ENCODE measurements around the gene ADCY7. TPM values are rescaled to one million over a fixed set of nuclear protein-coding genes. Genes with fewer than 3 reads are reported as not detected.
A peak's percentile ranks its signal among the peaks of the same experiment; 100 is the strongest.

Gene ADCY7
- total RNA-seq, 4 donors from 2014 or later, result 15.0 to 23.3 (median 16.9) TPM

- no peaks in the 10 kb centered on the region for H3K9me3 ChIP-seq
- H3K4me3 ChIP-seq, result peak overlapping the region; percentile 14
- no peak for DNase-seq (ENCODE audit: low spot score in 2 of 2)
- 59% methylated on average over 2 of the region's 7 CpGs for WGBS
- no peak for TF ChIP-seq EP300 (IDR thresholded peaks at IDR 0.05)
- TF ChIP-seq POLR2A (IDR thresholded peaks at IDR 0.05), result no peak
- no peak for TF ChIP-seq POLR2AphosphoS5 (IDR thresholded peaks at IDR 0.05)
- TF ChIP-seq, protein P1, sequence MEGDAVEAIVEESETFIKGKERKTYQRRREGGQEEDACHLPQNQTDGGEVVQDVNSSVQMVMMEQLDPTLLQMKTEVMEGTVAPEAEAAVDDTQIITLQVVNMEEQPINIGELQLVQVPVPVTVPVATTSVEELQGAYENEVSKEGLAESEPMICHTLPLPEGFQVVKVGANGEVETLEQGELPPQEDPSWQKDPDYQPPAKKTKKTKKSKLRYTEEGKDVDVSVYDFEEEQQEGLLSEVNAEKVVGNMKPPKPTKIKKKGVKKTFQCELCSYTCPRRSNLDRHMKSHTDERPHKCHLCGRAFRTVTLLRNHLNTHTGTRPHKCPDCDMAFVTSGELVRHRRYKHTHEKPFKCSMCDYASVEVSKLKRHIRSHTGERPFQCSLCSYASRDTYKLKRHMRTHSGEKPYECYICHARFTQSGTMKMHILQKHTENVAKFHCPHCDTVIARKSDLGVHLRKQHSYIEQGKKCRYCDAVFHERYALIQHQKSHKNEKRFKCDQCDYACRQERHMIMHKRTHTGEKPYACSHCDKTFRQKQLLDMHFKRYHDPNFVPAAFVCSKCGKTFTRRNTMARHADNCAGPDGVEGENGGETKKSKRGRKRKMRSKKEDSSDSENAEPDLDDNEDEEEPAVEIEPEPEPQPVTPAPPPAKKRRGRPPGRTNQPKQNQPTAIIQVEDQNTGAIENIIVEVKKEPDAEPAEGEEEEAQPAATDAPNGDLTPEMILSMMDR (IDR thresholded peaks at IDR 0.05), result no peak
- H3K36me3 ChIP-seq, result no peaks in the 10 kb centered on the region
- no peaks in the 10 kb centered on the region for H3K27me3 ChIP-seq
- H3K4me1 ChIP-seq, result peaks cover 38% of the 10 kb centered on the region
- H3K27ac ChIP-seq, result peak overlapping the region; percentile 70
These were observed 15.7 kb downstream of the ADCY7 start for GRCh38 chr16:50282010-50282538.

- Histone ChIP-seq H3K36me3 (peaks cover 2% of the 10 kb centered on the region), H3K4me3 (no peak overlapping the region), H3K4me1 (peaks cover 38% of the 10 kb centered on the region), H3K9me3 (no peaks in the 10 kb centered on the region), H3K27ac (peak overlapping the region; percentile 38), H3K27me3 (no peaks in the 10 kb centered on the region)
- WGBS, result 87% methylated on average over 8 of the region's 9 CpGs
- DNase-seq (ENCODE audit: low spot score in 2 of 2), result no peak
- TF ChIP-seq EP300 (IDR thresholded peaks at IDR 0.05), result no peak
- no peak for TF ChIP-seq POLR2A (IDR thresholded peaks at IDR 0.05)
- no peak for TF ChIP-seq POLR2AphosphoS5 (IDR thresholded peaks at IDR 0.05)
- TF ChIP-seq, protein P1 (IDR thresholded peaks at IDR 0.05), result no peak
These were observed 16.7 kb downstream of the ADCY7 start for GRCh38 chr16:50282955-50283631.

DNA sequence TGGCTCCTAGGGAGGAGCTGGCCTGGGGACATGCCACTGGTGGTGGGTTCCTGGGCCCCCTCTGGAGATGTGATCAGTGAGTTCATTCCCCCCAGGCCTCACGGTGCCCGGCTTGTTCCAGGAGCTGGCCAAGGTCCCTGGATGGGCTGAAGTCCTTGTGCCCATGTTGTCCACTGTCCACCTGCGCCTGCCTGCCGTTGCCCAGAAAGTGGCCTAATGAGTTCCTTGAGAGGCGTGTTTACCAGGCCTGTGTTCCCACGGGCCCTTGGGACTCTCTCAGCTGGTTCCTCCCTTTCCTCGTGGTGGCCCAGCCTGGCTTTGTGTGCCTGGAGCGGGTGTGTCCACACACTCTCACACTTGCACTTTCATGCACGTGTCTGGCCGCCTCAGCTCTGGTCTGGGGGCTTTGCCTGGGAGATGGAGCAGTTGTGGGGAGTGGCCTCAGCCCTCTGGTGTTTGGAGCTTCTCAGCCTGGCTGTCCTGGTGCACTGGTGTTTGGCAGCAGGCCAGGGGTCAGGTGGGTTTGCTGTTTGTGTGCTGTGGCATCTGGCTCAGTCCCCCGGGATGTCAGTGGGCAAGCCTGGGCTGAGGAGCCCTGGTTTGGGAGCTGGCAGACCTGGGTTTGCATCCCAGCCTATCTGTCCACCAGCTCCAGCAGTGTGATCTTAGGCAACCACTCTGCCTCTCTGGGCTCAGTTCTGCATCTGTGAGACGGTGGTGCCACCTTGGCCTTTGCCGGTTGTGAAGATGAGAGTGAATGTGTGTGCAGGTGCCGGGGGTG is 18.0 kb downstream of the ADCY7 start:
- Histone ChIP-seq H3K27me3 (no peaks in the 10 kb centered on the region), H3K9me3 (no peaks in the 10 kb centered on the region), H3K36me3 (peaks cover 5% of the 10 kb centered on the region), H3K27ac (peak overlapping the region; percentile 32), H3K4me3 (no peak overlapping the region), H3K4me1 (peaks cover 38% of the 10 kb centered on the region)
- TF ChIP-seq POLR2AphosphoS5 (IDR thresholded peaks at IDR 0.05), result no peak
- TF ChIP-seq, protein P1 (IDR thresholded peaks at IDR 0.05), result no peak
- TF ChIP-seq EP300 (IDR thresholded peaks at IDR 0.05), result no peak
- no peak for TF ChIP-seq POLR2A (IDR thresholded peaks at IDR 0.05)
- WGBS, result 49% methylated on average over 11 of the region's 14 CpGs
- no peak for DNase-seq (ENCODE audit: low spot score in 2 of 2)

DNA sequence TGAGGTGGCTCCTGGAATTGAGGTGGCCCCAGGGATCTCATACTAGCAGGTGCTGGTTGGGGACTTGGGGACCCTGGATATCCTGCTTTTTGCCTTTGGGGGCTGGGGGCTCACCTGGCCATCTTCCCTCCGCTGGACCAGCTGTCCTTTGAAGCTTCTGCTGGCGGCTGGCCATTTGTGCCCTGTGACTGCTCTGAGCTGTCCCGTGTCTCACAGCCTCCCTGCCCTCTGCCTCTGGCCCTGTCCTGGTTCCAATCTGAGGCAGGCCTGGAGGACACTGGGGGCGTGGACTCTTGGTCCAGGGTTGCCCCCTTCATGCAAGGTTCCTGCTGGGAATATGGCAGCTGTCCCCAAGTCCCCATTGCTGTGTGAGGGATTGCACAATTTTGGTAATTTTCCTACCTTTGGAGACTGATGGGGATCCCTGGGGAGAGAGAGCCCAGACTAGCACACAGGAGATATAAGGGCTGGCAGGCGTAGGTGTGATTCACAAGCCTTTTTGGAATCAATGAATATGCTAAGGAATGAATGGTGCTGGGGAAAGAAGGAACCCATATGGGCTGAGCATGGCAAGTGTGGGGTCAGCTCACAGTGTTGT is 19.2 kb downstream of the ADCY7 start:
- H3K27me3 ChIP-seq, result no peaks in the 10 kb centered on the region
- no peak for DNase-seq (ENCODE audit: low spot score in 2 of 2)
- H3K9me3 ChIP-seq, result no peaks in the 10 kb centered on the region
- H3K36me3 ChIP-seq, result peaks cover 5% of the 10 kb centered on the region
- TF ChIP-seq EP300 (IDR thresholded peaks at IDR 0.05) (no peak), POLR2AphosphoS5 (IDR thresholded peaks at IDR 0.05) (no peak), POLR2A (IDR thresholded peaks at IDR 0.05) (no peak)
- TF ChIP-seq, protein P1 (IDR thresholded peaks at IDR 0.05), result no peak
- H3K4me3 ChIP-seq, result no peak overlapping the region
- WGBS, result 90% methylated on average over 5 of the region's 5 CpGs
- no peak overlapping the region for H3K27ac ChIP-seq
- peaks cover 38% of the 10 kb centered on the region for H3K4me1 ChIP-seq

- H3K4me1 ChIP-seq, result peaks cover 29% of the 10 kb centered on the region
- WGBS, result 98% methylated on average over 3 of the region's 3 CpGs
- no peak for TF ChIP-seq POLR2A (IDR thresholded peaks at IDR 0.05)
- no peak for TF ChIP-seq POLR2AphosphoS5 (IDR thresholded peaks at IDR 0.05)
- TF ChIP-seq EP300 (IDR thresholded peaks at IDR 0.05), result no peak
- TF ChIP-seq, protein P1 (IDR thresholded peaks at IDR 0.05), result no peak
These were observed 20.3 kb downstream of the ADCY7 start for GRCh38 chr16:50286681-50287080.

More at GRCh38 chr16:50286681-50287080, 20.3 kb downstream of the ADCY7 start:
- peaks cover 5% of the 10 kb centered on the region for H3K36me3 ChIP-seq
- H3K27me3 ChIP-seq, result no peaks in the 10 kb centered on the region
- no peak overlapping the region for H3K27ac ChIP-seq
- no peaks in the 10 kb centered on the region for H3K9me3 ChIP-seq
- DNase-seq (ENCODE audit: low spot score in 2 of 2), result no peak
- no peak overlapping the region for H3K4me3 ChIP-seq
